ENCODE data around the gene SIAE. TPM values are rescaled to one million over a fixed set of nuclear protein-coding genes. Genes with fewer than 3 reads are reported as not detected.

SIAE gene
- polyA plus RNA-seq, 3 donors, result 6.7 to 8.9 (median 7.8) TPM

DNA sequence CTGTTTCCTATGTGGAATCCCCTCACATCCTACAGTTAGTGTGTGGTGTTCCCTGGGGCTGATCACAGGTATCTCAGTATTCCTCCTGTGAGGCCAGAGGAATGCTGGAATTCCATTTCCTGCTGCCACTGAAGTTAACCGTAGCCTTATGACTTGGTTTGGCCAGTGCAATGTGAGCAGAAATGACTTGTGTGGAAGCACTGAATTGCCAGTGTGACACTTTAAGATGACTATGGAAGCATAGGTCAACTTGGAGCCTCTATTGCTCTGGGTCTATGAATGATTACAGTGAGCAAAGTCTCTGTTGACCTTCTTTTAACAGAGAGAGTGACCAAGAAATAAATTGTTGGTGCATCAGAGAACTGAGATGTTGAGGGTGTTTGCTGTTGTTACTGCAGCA, 34.4 kb downstream of the SIAE start:
- Mint-ChIP-seq H3K36me3 (peaks cover 38 to 46% of the 10 kb centered on the region in 2 donors), H3K4me1 (no peaks in the 10 kb centered on the region), H3K4me3 (no peak overlapping the region), H3K9me3 (peaks cover 0 to 7% (median 2%) of the 10 kb centered on the region in 7 donors), H3K27me3 (ENCODE audit: low read depth in 3 of 3) (peaks cover 0 to 2% (median 0%) of the 10 kb centered on the region in 3 donors), H3K27ac (peak overlapping the region in 1 of 7 donors; percentile 9)
- H3K4me1 ChIP-seq (ENCODE audit: control insufficient read depth in 1 of 2, insufficient read depth in 2 of 2, low read length in 2 of 2), result peaks cover 0 to under 1% of the 10 kb centered on the region in 2 donors
- intact Hi-C loops (cut with micrococcal nuclease), result no loop called here
- H3K27me3 ChIP-seq (ENCODE audit: control insufficient read depth in 2 of 2, insufficient read depth in 2 of 2, low read length in 2 of 2), result no peaks in the 10 kb centered on the region
- no peak overlapping the region for H3K4me3 ChIP-seq (replicated peaks in 1 of 3; ENCODE audit: low read depth in 2 of 3, low read length in 3 of 3)
- no peaks in the 10 kb centered on the region for H4K20me1 ChIP-seq (ENCODE audit: insufficient read depth, low read length)
- no peak overlapping the region for H2AFZ ChIP-seq (ENCODE audit: insufficient read depth, low read depth, low read length, poor library complexity, severe bottlenecking)
- H3K27ac ChIP-seq (ENCODE audit: low read depth in 1 of 2, low read length in 2 of 2), result no peak overlapping the region
- no peak for DNase-seq
- H3K4me2 ChIP-seq (replicated peaks; ENCODE audit: extremely low read depth, low read length, poor library complexity, severe bottlenecking), result no peak overlapping the region
- H3K36me3 ChIP-seq (replicated peaks in 1 of 2; ENCODE audit: control insufficient read depth in 1 of 2, insufficient read depth in 2 of 2, low read length in 2 of 2), result peaks cover 38 to 50% of the 10 kb centered on the region in 2 donors
- peaks cover 0 to 3% of the 10 kb centered on the region in 2 donors for H3K9me3 ChIP-seq (replicated peaks in 1 of 2; ENCODE audit: control insufficient read depth in 1 of 2, insufficient read depth in 1 of 2, low read length in 2 of 2)
- no peak for TF ChIP-seq CTCF (IDR thresholded peaks at IDR 0.05)
- H3K9ac ChIP-seq (ENCODE audit: insufficient read depth, low read length, poor library complexity, severe bottlenecking), result no peak overlapping the region
- 100% methylated on average over 1 of the region's 1 CpG for WGBS (ENCODE audit: insufficient coverage)
- H3K79me2 ChIP-seq (ENCODE audit: insufficient read depth, low read length), result no peaks in the 10 kb centered on the region

DNA sequence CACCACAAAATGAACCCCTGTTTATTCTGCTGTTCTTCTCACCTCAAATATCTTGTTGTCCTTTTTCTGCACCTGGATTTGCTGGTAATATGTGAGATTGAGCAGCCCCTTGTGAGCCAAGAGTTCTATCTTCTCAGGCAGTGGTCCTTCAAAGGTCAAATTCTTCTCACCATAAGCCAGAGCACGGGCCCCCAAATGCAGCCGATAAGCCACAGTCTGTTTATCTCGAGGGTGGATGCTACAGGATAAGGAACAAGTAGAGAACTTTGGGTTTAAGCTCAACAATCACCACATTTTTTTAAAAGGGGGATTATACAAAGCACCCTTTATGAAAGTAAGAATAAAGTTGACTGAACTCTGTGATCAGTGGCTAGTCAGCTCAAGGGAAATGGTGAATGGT, 35.0 kb downstream of the SIAE start:
- no peaks in the 10 kb centered on the region for H3K27me3 ChIP-seq (ENCODE audit: control insufficient read depth in 2 of 2, insufficient read depth in 2 of 2, low read length in 2 of 2)
- no peak overlapping the region for H3K27ac Mint-ChIP-seq
- no peaks in the 10 kb centered on the region for H4K20me1 ChIP-seq (ENCODE audit: insufficient read depth, low read length)
- no peak overlapping the region for H3K27ac ChIP-seq (ENCODE audit: low read depth in 1 of 2, low read length in 2 of 2)
- H3K4me3 Mint-ChIP-seq, result no peak overlapping the region
- peaks cover 0 to 3% of the 10 kb centered on the region in 2 donors for H3K9me3 ChIP-seq (replicated peaks in 1 of 2; ENCODE audit: control insufficient read depth in 1 of 2, insufficient read depth in 1 of 2, low read length in 2 of 2)
- H3K4me1 ChIP-seq (ENCODE audit: control insufficient read depth in 1 of 2, insufficient read depth in 2 of 2, low read length in 2 of 2), result no peaks in the 10 kb centered on the region
- H3K36me3 ChIP-seq (replicated peaks in 1 of 2; ENCODE audit: control insufficient read depth in 1 of 2, insufficient read depth in 2 of 2, low read length in 2 of 2), result peaks cover 44 to 57% of the 10 kb centered on the region in 2 donors
- H3K9me3 Mint-ChIP-seq, result peaks cover 0 to 7% (median 2%) of the 10 kb centered on the region in 7 donors
- peaks cover 42 to 53% of the 10 kb centered on the region in 2 donors for H3K36me3 Mint-ChIP-seq
- no peaks in the 10 kb centered on the region for H3K79me2 ChIP-seq (ENCODE audit: insufficient read depth, low read length)
- no CpG with 5 or more reads among the region's 3 CpGs for WGBS (ENCODE audit: insufficient coverage)
- no peak for TF ChIP-seq CTCF (IDR thresholded peaks at IDR 0.05)
- DNase-seq, result no peak
- H3K4me2 ChIP-seq (replicated peaks; ENCODE audit: extremely low read depth, low read length, poor library complexity, severe bottlenecking), result no peak overlapping the region
- no peaks in the 10 kb centered on the region for H3K4me1 Mint-ChIP-seq
- no peak overlapping the region for H2AFZ ChIP-seq (ENCODE audit: insufficient read depth, low read depth, low read length, poor library complexity, severe bottlenecking)
- H3K4me3 ChIP-seq (replicated peaks in 1 of 3; ENCODE audit: low read depth in 2 of 3, low read length in 3 of 3), result no peak overlapping the region
- no peak overlapping the region for H3K9ac ChIP-seq (ENCODE audit: insufficient read depth, low read length, poor library complexity, severe bottlenecking)
- intact Hi-C loops (cut with micrococcal nuclease), result no loop called here
- H3K27me3 Mint-ChIP-seq (ENCODE audit: low read depth in 3 of 3), result peaks cover 0 to 2% (median 0%) of the 10 kb centered on the region in 3 donors

All from CD14-positive monocyte (primary cell).